IPS-18c (cell line): ENCODE results near the gene CPM.

ENCODE experiments used
- H3K4me3 ChIP-seq: 2 replicates; pipeline ENCODE4 v1.7.0; 2013; ENCODE audit warnings: low read depth, mild to moderate bottlenecking, low read length, moderate library complexity; ENCODE audit not compliant: insufficient read depth
- H3K9me3 ChIP-seq: one replicate; pipeline ENCODE4 v1.6.1; 2013; ENCODE audit warnings: mild to moderate bottlenecking, low read length, moderate library complexity; ENCODE audit not compliant: control insufficient read depth, insufficient read depth

Gene CPM

GRCh38 chr12:68932961-68933893, at the start of gene CPM:
Gene CPM, minus strand, starts transcription at chr12:68933171. Its CDS starts 334 bp downstream, at chr12:68932837.
- H3K4me3 ChIP-seq = peak within 1 kb of the TSS; percentile 64
- peaks cover 2% of the 10 kb centered on the region for H3K9me3 ChIP-seq

GRCh38 chr12:68981516-68981915, 48.5 kb upstream of the CPM start:
- Histone ChIP-seq H3K4me3 (no peak overlapping the region; the same call in 1 of the 2 replicates), H3K9me3 (peaks cover 2% of the 10 kb centered on the region)

- peaks cover 2% of the 10 kb centered on the region for H3K9me3 ChIP-seq
- H3K4me3 ChIP-seq = no peak overlapping the region
Measured at GRCh38 chr12:68980476-68981212, 47.7 kb upstream of the CPM start.

GRCh38 chr12:68978678-68979077, 45.7 kb upstream of the CPM start:
- Histone ChIP-seq H3K9me3 (no peaks in the 10 kb centered on the region), H3K4me3 (no peak overlapping the region)

GRCh38 chr12:68977909-68978610, 45.1 kb upstream of the CPM start:
- Histone ChIP-seq H3K4me3 (no peak overlapping the region), H3K9me3 (no peaks in the 10 kb centered on the region)

- no peaks in the 10 kb centered on the region for H3K9me3 ChIP-seq
- no peak overlapping the region for H3K4me3 ChIP-seq
Measured at GRCh38 chr12:68977335-68977734, 44.4 kb upstream of the CPM start.

GRCh38 chr12:68976395-68976841, 43.4 kb upstream of the CPM start:
- Histone ChIP-seq H3K4me3 (no peak overlapping the region), H3K9me3 (no peaks in the 10 kb centered on the region)

GRCh38 chr12:68975811-68976210, 42.8 kb upstream of the CPM start:
- H3K9me3 ChIP-seq = no peaks in the 10 kb centered on the region
- no peak overlapping the region for H3K4me3 ChIP-seq

- no peaks in the 10 kb centered on the region for H3K9me3 ChIP-seq
- H3K4me3 ChIP-seq = no peak overlapping the region
Measured at GRCh38 chr12:68972595-68972994, 39.6 kb upstream of the CPM start.

- Histone ChIP-seq H3K9me3 (no peaks in the 10 kb centered on the region), H3K4me3 (no peak overlapping the region)
Measured at GRCh38 chr12:68971404-68971803, 38.4 kb upstream of the CPM start.

GRCh38 chr12:68970951-68971350, 38.0 kb upstream of the CPM start:
- Histone ChIP-seq H3K9me3 (no peaks in the 10 kb centered on the region), H3K4me3 (no peak overlapping the region)

- no peaks in the 10 kb centered on the region for H3K9me3 ChIP-seq
- no peak overlapping the region for H3K4me3 ChIP-seq
Measured at GRCh38 chr12:68970306-68970705, 37.3 kb upstream of the CPM start.

- H3K9me3 ChIP-seq = peaks cover 3% of the 10 kb centered on the region
- H3K4me3 ChIP-seq = no peak overlapping the region
Measured at GRCh38 chr12:68967046-68967445, 34.1 kb upstream of the CPM start.

- peaks cover 3% of the 10 kb centered on the region for H3K9me3 ChIP-seq
- no peak overlapping the region for H3K4me3 ChIP-seq
Measured at GRCh38 chr12:68963856-68964745, 31.1 kb upstream of the CPM start.

GRCh38 chr12:68962877-68963855, 30.2 kb upstream of the CPM start:
- H3K4me3 ChIP-seq = no peak overlapping the region
- H3K9me3 ChIP-seq = peaks cover 3% of the 10 kb centered on the region
